ENCODE measurements around the gene SP5. TPM values are rescaled to one million over a fixed set of nuclear protein-coding genes. Genes with fewer than 3 reads are reported as not detected.

SP5 gene
- total RNA-seq, 1 donor from 2014 or later, result 0.92 TPM

GRCh38 chr2:170707821-170708795 is 7.0 kb upstream of the SP5 start:
- intact Hi-C loops (cut with DNase I), result no loop called here
- DNase-seq (ENCODE audit: low spot score), result no peak

- intact Hi-C loops (cut with DNase I), result loop anchor here (5.0 to 10.0 kb wide), 2 partner anchors 223 to 306 kb away; no protein-coding TSS in a partner anchor
- DNase-seq (ENCODE audit: low spot score), result no peak
Measured at GRCh38 chr2:170710609-170710979, 4.5 kb upstream of the SP5 start.

- intact Hi-C loops (cut with DNase I), result loop anchor here (5.0 to 10.0 kb wide), 2 partner anchors 224 to 306 kb away; no protein-coding TSS in a partner anchor
- DNase-seq (ENCODE audit: low spot score), result no peak
Measured at GRCh38 chr2:170711196-170711773, 3.9 kb upstream of the SP5 start.

- no peak for DNase-seq (ENCODE audit: low spot score)
- intact Hi-C loops (cut with DNase I), result loop anchor here (5.0 to 10.0 kb wide), 2 partner anchors 225 to 307 kb away; no protein-coding TSS in a partner anchor
Measured at GRCh38 chr2:170711774-170712652, 3.1 kb upstream of the SP5 start.

GRCh38 chr2:170712653-170713542 is 2.2 kb upstream of the SP5 start:
- no peak for DNase-seq (ENCODE audit: low spot score)
- intact Hi-C loops (cut with DNase I), result loop anchor here (5.0 to 10.0 kb wide), 2 partner anchors 226 to 308 kb away; no protein-coding TSS in a partner anchor

GRCh38 chr2:170713543-170714380 is 1.4 kb upstream of the SP5 start:
- DNase-seq (ENCODE audit: low spot score), result no peak
- intact Hi-C loops (cut with DNase I), result loop anchor here (5.0 to 10.0 kb wide), 2 partner anchors 226 to 309 kb away; no protein-coding TSS in a partner anchor

GRCh38 chr2:170714381-170715061 is 616 bp upstream of the SP5 start:
- DNase-seq (ENCODE audit: low spot score), result no peak
- intact Hi-C loops (cut with DNase I), result loop anchor here (5.0 to 10.0 kb wide), 4 partner anchors 98 to 310 kb away; no protein-coding TSS in a partner anchor

- intact Hi-C loops (cut with DNase I), result loop anchor here (5.0 to 10.0 kb wide), 3 partner anchors 96 to 311 kb away; no protein-coding TSS in a partner anchor
- DNase-seq (ENCODE audit: low spot score), result no peak
Measured at GRCh38 chr2:170715932-170716777, 1.0 kb downstream of the SP5 start.

GRCh38 chr2:170716851-170717598 is 1.9 kb downstream of the SP5 start:
- intact Hi-C loops (cut with DNase I), result loop anchor here (5.0 to 10.0 kb wide), 3 partner anchors 95 to 312 kb away; no protein-coding TSS in a partner anchor
- no peak for DNase-seq (ENCODE audit: low spot score)

- no peak for DNase-seq (ENCODE audit: low spot score)
- intact Hi-C loops (cut with DNase I), result loop anchor here (5.0 to 10.0 kb wide), 3 partner anchors 95 to 313 kb away; no protein-coding TSS in a partner anchor
Measured at GRCh38 chr2:170717599-170717963, 2.4 kb downstream of the SP5 start.

- intact Hi-C loops (cut with DNase I), result loop anchor here (5.0 to 10.0 kb wide), 3 partner anchors 94 to 313 kb away; no protein-coding TSS in a partner anchor
- no peak for DNase-seq (ENCODE audit: low spot score)
Measured at GRCh38 chr2:170717991-170718589, 3.0 kb downstream of the SP5 start.

- no peak for DNase-seq (ENCODE audit: low spot score)
- intact Hi-C loops (cut with DNase I), result loop anchor here (5.0 to 10.0 kb wide), 3 partner anchors 92 to 315 kb away; no protein-coding TSS in a partner anchor
Measured at GRCh38 chr2:170719810-170720209, 4.7 kb downstream of the SP5 start.

GRCh38 chr2:170721678-170722077 is 6.5 kb downstream of the SP5 start:
- no peak for DNase-seq (ENCODE audit: low spot score)
- intact Hi-C loops (cut with DNase I), result no loop called here

- no peak for DNase-seq (ENCODE audit: low spot score)
- intact Hi-C loops (cut with DNase I), result no loop called here
Measured at GRCh38 chr2:170722301-170722700, 7.2 kb downstream of the SP5 start.

GRCh38 chr2:170723446-170723958 is 8.4 kb downstream of the SP5 start:
- intact Hi-C loops (cut with DNase I), result no loop called here
- no peak for DNase-seq (ENCODE audit: low spot score)

Data from cardiac septum (tissue), 1 donor.